GM12801 (cell line): ENCODE measurements around the gene HIBADH.

ENCODE experiments used
- CTCF ChIP-seq: IDR thresholded peaks from one replicate; pipeline ENCODE4 v1.5.1; 2011; ENCODE audit warnings: control low read depth; ENCODE audit not compliant: insufficient read length; ENCODE audit errors: extremely low read depth

HIBADH gene

GRCh38 chr7:27662490-27663205, at the start of gene HIBADH:
Gene HIBADH (minus strand): TSS chr7:27662883. CDS start chr7:27662788, 95 bp downstream.
- TF ChIP-seq CTCF: no peak

- TF ChIP-seq CTCF: no peak
These were observed 49.5 kb upstream of the HIBADH start for GRCh38 chr7:27712217-27712616.

GRCh38 chr7:27709137-27710075, 46.7 kb upstream of the HIBADH start:
- TF ChIP-seq CTCF: no peak

- TF ChIP-seq CTCF: no peak
These were observed 45.8 kb upstream of the HIBADH start for GRCh38 chr7:27708485-27708884.

- TF ChIP-seq CTCF: no peak
These were observed 42.5 kb upstream of the HIBADH start for GRCh38 chr7:27705200-27705594.

- no peak for TF ChIP-seq CTCF
These were observed 41.9 kb upstream of the HIBADH start for GRCh38 chr7:27704422-27705199.

- no peak for TF ChIP-seq CTCF
These were observed 40.5 kb upstream of the HIBADH start for GRCh38 chr7:27703181-27703580.
